ENCODE results near the gene TCF3. TPM values are rescaled to one million over a fixed set of nuclear protein-coding genes. Genes with fewer than 3 reads are reported as not detected.
"Not testable (repeated sequence)": the region's sequence is repeated elsewhere in the genome, so short reads cannot be mapped to it uniquely, and the experiment has no call there.

TCF3 gene
- polyA plus RNA-seq, 3 donors = 2.4 to 36.2 (median 3.3) TPM

DNA sequence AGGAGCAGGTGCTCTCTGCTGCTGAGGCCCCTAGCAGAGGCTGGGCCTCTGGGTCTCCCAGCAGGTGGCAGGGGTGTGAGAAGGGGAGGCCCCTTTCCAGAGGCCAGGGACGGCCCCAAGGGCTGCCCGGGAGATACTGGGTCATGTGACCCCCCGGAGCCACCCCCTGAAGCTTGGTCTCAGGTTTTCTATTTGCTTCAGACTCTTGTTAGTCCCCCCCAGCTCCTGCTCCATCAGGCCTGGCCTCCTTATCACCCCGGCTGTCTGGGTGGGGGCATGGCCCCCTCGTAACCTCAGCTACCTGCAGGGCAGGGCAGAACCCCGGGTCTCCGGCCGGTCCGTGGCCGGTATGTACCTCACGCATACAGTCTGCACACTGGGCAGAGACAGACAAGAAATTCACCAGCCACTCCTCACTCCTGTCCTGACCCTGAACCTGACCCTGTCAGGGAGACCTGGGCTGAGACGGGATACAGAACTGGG lies 13.2 kb upstream of the TCF3 start:
- DNase-seq = no peak
- H3K36me3 ChIP-seq (replicated peaks in 1 of 2; ENCODE audit: control insufficient read depth in 1 of 2, insufficient read depth in 2 of 2, low read length in 2 of 2) = no peaks in the 10 kb centered on the region
- Mint-ChIP-seq H3K36me3 (peaks cover 0 to 4% of the 10 kb centered on the region in 2 donors), H3K27ac (no peak overlapping the region), H3K4me1 (peaks cover 20% of the 10 kb centered on the region), H3K27me3 (ENCODE audit: low read depth in 3 of 3) (peaks cover 36 to 48% (median 39%) of the 10 kb centered on the region in 3 donors), H3K9me3 (peaks cover 0 to 11% (median 5%) of the 10 kb centered on the region in 7 donors), H3K4me3 (no peak overlapping the region)
- H3K4me3 ChIP-seq (replicated peaks in 1 of 3; ENCODE audit: low read depth in 2 of 3, low read length in 3 of 3) = no peak overlapping the region
- H4K20me1 ChIP-seq (ENCODE audit: insufficient read depth, low read length) = no peaks in the 10 kb centered on the region
- 76% methylated on average over 12 of the region's 12 CpGs for whole genome bisulfite sequencing (ENCODE audit: insufficient coverage)
- peaks cover 10 to 17% of the 10 kb centered on the region in 2 donors for H3K4me1 ChIP-seq (ENCODE audit: control insufficient read depth in 1 of 2, insufficient read depth in 2 of 2, low read length in 2 of 2)
- no peak overlapping the region for H3K9ac ChIP-seq (ENCODE audit: insufficient read depth, low read length, poor library complexity, severe bottlenecking)
- H2AFZ ChIP-seq (ENCODE audit: insufficient read depth, low read depth, low read length, poor library complexity, severe bottlenecking) = no peak overlapping the region
- peaks cover 0 to 8% of the 10 kb centered on the region in 2 donors for H3K9me3 ChIP-seq (replicated peaks in 1 of 2; ENCODE audit: control insufficient read depth in 1 of 2, insufficient read depth in 1 of 2, low read length in 2 of 2)
- H3K79me2 ChIP-seq (ENCODE audit: insufficient read depth, low read length) = no peaks in the 10 kb centered on the region
- H3K27ac ChIP-seq (ENCODE audit: low read depth in 1 of 2, low read length in 2 of 2) = no peak overlapping the region
- TF ChIP-seq, protein P1, sequence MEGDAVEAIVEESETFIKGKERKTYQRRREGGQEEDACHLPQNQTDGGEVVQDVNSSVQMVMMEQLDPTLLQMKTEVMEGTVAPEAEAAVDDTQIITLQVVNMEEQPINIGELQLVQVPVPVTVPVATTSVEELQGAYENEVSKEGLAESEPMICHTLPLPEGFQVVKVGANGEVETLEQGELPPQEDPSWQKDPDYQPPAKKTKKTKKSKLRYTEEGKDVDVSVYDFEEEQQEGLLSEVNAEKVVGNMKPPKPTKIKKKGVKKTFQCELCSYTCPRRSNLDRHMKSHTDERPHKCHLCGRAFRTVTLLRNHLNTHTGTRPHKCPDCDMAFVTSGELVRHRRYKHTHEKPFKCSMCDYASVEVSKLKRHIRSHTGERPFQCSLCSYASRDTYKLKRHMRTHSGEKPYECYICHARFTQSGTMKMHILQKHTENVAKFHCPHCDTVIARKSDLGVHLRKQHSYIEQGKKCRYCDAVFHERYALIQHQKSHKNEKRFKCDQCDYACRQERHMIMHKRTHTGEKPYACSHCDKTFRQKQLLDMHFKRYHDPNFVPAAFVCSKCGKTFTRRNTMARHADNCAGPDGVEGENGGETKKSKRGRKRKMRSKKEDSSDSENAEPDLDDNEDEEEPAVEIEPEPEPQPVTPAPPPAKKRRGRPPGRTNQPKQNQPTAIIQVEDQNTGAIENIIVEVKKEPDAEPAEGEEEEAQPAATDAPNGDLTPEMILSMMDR (IDR thresholded peaks at IDR 0.05) = no peak
- H3K4me2 ChIP-seq (replicated peaks; ENCODE audit: extremely low read depth, low read length, poor library complexity, severe bottlenecking) = no peak overlapping the region
- peaks cover 11 to 35% of the 10 kb centered on the region in 2 donors for H3K27me3 ChIP-seq (ENCODE audit: control insufficient read depth in 2 of 2, insufficient read depth in 2 of 2, low read length in 2 of 2)
- intact Hi-C loops (cut with micrococcal nuclease) = no loop called here

DNA sequence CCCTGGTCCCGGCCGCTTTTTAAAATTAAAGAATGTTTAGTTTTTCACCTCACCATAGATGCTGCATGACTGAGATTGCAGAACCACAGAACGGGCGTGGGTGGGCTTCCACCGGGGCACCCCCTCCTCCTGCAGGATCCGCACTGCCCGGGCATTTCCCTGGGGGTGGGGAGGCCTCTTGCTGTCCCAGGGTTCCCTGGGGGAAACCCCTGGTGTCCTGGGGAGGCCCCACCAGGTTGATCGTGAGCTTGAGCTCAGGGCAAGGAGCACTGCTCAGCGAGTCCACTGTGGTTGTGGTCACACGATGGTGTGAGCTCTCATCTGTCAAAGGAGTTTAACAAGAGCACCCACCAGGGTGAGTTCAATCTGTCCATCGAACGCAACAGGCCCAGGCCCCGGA lies 11.4 kb upstream of the TCF3 start:
- no peak overlapping the region for H3K27ac ChIP-seq (ENCODE audit: low read depth in 1 of 2, low read length in 2 of 2)
- peaks cover 0 to 4% of the 10 kb centered on the region in 2 donors for H3K36me3 Mint-ChIP-seq
- H3K27me3 ChIP-seq (ENCODE audit: control insufficient read depth in 2 of 2, insufficient read depth in 2 of 2, low read length in 2 of 2) = peaks cover 11 to 20% of the 10 kb centered on the region in 2 donors
- intact Hi-C loops (cut with micrococcal nuclease) = no loop called here
- H3K36me3 ChIP-seq (replicated peaks in 1 of 2; ENCODE audit: control insufficient read depth in 1 of 2, insufficient read depth in 2 of 2, low read length in 2 of 2) = no peaks in the 10 kb centered on the region
- H3K4me3 ChIP-seq (replicated peaks in 1 of 3; ENCODE audit: low read depth in 2 of 3, low read length in 3 of 3) = no peak overlapping the region
- 84% methylated on average over 6 of the region's 13 CpGs for WGBS (ENCODE audit: insufficient coverage)
- no peaks in the 10 kb centered on the region for H3K79me2 ChIP-seq (ENCODE audit: insufficient read depth, low read length)
- H3K27ac Mint-ChIP-seq = no peak overlapping the region
- no peaks in the 10 kb centered on the region for H4K20me1 ChIP-seq (ENCODE audit: insufficient read depth, low read length)
- no peak overlapping the region for H2AFZ ChIP-seq (ENCODE audit: insufficient read depth, low read depth, low read length, poor library complexity, severe bottlenecking)
- peaks cover 0 to 5% of the 10 kb centered on the region in 2 donors for H3K9me3 ChIP-seq (replicated peaks in 1 of 2; ENCODE audit: control insufficient read depth in 1 of 2, insufficient read depth in 1 of 2, low read length in 2 of 2)
- H3K4me3 Mint-ChIP-seq = no peak overlapping the region
- H3K4me2 ChIP-seq (replicated peaks; ENCODE audit: extremely low read depth, low read length, poor library complexity, severe bottlenecking) = no peak overlapping the region
- H3K27me3 Mint-ChIP-seq (ENCODE audit: low read depth in 3 of 3) = peaks cover 22 to 30% (median 25%) of the 10 kb centered on the region in 3 donors
- no peak for DNase-seq
- no peak overlapping the region for H3K9ac ChIP-seq (ENCODE audit: insufficient read depth, low read length, poor library complexity, severe bottlenecking)
- peaks cover 0 to 12% (median 3%) of the 10 kb centered on the region in 7 donors for H3K9me3 Mint-ChIP-seq
- TF ChIP-seq, protein P1 (IDR thresholded peaks at IDR 0.05) = no peak
- peaks cover 7 to 15% of the 10 kb centered on the region in 2 donors for H3K4me1 ChIP-seq (ENCODE audit: control insufficient read depth in 1 of 2, insufficient read depth in 2 of 2, low read length in 2 of 2)
- H3K4me1 Mint-ChIP-seq = peaks cover 18% of the 10 kb centered on the region

DNA sequence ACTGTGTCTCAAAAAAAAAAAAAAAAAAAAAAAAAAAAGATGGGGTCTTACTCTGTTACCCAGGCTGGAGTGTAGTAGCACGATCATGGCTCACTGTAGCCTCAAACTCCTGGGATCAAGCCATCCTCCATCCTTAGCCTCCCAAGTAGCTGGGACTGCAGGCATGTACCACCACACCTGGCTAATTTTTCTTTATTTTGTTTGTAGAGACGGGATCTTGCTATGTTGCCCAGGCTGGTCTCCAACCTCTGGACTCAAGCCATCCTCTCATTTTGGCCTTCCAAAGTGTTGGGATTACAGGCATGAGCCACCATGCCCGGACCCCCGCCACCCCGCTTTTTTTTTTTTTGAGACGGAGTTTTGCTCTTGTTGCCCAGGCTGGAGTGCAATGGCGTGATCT lies 10.8 kb upstream of the TCF3 start:
- H3K36me3 Mint-ChIP-seq; H4K20me1 ChIP-seq (ENCODE audit: insufficient read depth, low read length); H3K36me3 ChIP-seq (replicated peaks in 1 of 2; ENCODE audit: control insufficient read depth in 1 of 2, insufficient read depth in 2 of 2, low read length in 2 of 2); H3K9ac ChIP-seq (ENCODE audit: insufficient read depth, low read length, poor library complexity, severe bottlenecking); H2AFZ ChIP-seq (ENCODE audit: insufficient read depth, low read depth, low read length, poor library complexity, severe bottlenecking); intact Hi-C loops (cut with micrococcal nuclease); DNase-seq; H3K27ac Mint-ChIP-seq; H3K4me3 Mint-ChIP-seq; H3K79me2 ChIP-seq (ENCODE audit: insufficient read depth, low read length); H3K9me3 ChIP-seq (replicated peaks in 1 of 2; ENCODE audit: control insufficient read depth in 1 of 2, insufficient read depth in 1 of 2, low read length in 2 of 2); H3K4me3 ChIP-seq (replicated peaks in 1 of 3; ENCODE audit: low read depth in 2 of 3, low read length in 3 of 3); H3K27ac ChIP-seq (ENCODE audit: low read depth in 1 of 2, low read length in 2 of 2); H3K4me2 ChIP-seq (replicated peaks; ENCODE audit: extremely low read depth, low read length, poor library complexity, severe bottlenecking); H3K4me1 ChIP-seq (ENCODE audit: control insufficient read depth in 1 of 2, insufficient read depth in 2 of 2, low read length in 2 of 2): not testable (repeated sequence)
- peaks cover 8 to 14% of the 10 kb centered on the region in 2 donors for H3K27me3 ChIP-seq (ENCODE audit: control insufficient read depth in 2 of 2, insufficient read depth in 2 of 2, low read length in 2 of 2)
- Mint-ChIP-seq H3K27me3 (ENCODE audit: low read depth in 3 of 3) (peaks cover 16 to 24% (median 20%) of the 10 kb centered on the region in 3 donors), H3K4me1 (peaks cover 16% of the 10 kb centered on the region), H3K9me3 (peaks cover 0 to 12% (median 3%) of the 10 kb centered on the region in 7 donors)
- 98% methylated on average over 7 of the region's 7 CpGs for WGBS (ENCODE audit: insufficient coverage)
